ENCODE data around the gene DPEP3.

DNA sequence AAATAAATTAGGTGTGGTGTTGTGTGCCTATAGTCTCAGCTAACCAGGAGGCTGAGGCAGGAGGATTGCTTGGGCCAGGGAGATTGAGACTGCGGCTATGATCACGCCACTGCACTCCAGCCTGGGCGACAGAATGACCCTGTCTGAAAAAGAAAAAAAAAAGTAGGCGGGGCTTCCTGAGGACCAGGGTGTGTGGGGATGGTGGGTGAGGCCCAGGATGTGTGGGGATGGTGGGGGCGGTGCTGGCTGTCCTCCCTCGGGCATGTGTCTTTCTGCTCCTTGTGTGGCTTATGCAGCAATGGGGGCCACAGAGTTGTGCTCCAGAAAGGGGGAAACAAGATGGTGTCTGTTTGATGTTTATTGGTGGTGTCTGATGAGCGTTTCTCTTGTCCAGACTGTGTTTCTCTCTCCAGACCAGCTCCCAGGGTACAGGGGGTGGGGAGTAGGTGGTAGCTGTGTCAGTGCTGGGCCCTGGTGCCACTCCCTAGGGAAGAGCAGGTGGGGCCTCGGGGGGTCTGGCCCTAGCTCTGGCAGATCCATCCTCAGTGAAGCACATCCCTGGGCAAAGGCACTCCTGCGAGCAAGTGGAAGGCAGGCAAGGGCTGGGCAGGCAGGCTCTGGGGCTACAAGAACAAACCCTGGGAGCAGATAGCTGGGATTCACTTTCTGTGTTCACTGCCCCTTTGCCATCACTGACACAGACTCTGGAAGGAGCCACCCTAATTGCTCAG is 38.7 kb downstream of the DPEP3 start:
- TF ChIP-seq, protein P1, sequence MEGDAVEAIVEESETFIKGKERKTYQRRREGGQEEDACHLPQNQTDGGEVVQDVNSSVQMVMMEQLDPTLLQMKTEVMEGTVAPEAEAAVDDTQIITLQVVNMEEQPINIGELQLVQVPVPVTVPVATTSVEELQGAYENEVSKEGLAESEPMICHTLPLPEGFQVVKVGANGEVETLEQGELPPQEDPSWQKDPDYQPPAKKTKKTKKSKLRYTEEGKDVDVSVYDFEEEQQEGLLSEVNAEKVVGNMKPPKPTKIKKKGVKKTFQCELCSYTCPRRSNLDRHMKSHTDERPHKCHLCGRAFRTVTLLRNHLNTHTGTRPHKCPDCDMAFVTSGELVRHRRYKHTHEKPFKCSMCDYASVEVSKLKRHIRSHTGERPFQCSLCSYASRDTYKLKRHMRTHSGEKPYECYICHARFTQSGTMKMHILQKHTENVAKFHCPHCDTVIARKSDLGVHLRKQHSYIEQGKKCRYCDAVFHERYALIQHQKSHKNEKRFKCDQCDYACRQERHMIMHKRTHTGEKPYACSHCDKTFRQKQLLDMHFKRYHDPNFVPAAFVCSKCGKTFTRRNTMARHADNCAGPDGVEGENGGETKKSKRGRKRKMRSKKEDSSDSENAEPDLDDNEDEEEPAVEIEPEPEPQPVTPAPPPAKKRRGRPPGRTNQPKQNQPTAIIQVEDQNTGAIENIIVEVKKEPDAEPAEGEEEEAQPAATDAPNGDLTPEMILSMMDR (IDR thresholded peaks at IDR 0.05), result no peak
- no peak for TF ChIP-seq POLR2A (IDR thresholded peaks at IDR 0.05)

Measured in thyroid gland (tissue), 4 donors.